HEK293 (cell line): ENCODE data around the gene CACNA2D3.

Experiments
- CTCF ChIA-PET: fragments of 350-600 bp; formaldehyde crosslinking; extraction: SDS; loops from one replicate; lab custom pipeline; 2021; ENCODE audit warnings: antibody characterized with exemption; lab: Yijun Ruan, JAX
- POLR2A ChIA-PET: fragments of 300-600 bp; formaldehyde crosslinking; extraction: SDS; loops from one replicate; lab custom pipeline; 2020; ENCODE audit warnings: antibody characterized with exemption, inconsistent platforms; lab: Yijun Ruan, JAX
- H3K27ac ChIP-seq: fragments of 200-500 bp; sonication (Bioruptor generic); 2 replicates; pipeline ENCODE4 v1.5.1; 2014; ENCODE audit warnings: low read depth, low read length, control low read depth, inconsistent platforms; ENCODE audit errors: extremely low read depth
- H3K36me3 ChIP-seq, 2 experiments: fragments of 200-500 bp in 1 of 2; sonication (Bioruptor generic) in 1 of 2; 1 replicate in 1 of 2; 2 replicates in 1 of 2; pipeline ENCODE4 v1.5.1; 2014 to 2017; ENCODE audit warnings: inconsistent platforms in 2 of 2, low read length in 2 of 2; ENCODE audit not compliant: control insufficient read depth in 2 of 2, insufficient read depth in 1 of 2
- H3K4me1 ChIP-seq: fragments of 200-500 bp; sonication (Bioruptor generic); 2 replicates; pipeline ENCODE4 v1.5.1; 2014; ENCODE audit warnings: mild to moderate bottlenecking, low read length, inconsistent platforms; ENCODE audit not compliant: control insufficient read depth, insufficient read depth
- H3K4me3 ChIP-seq: 2 replicates; pipeline ENCODE4 v1.5.1; 2011; ENCODE audit warnings: low read depth, mild to moderate bottlenecking, control low read depth, low read length, moderate library complexity
- H3K9me3 ChIP-seq: fragments of 200-500 bp; sonication (Bioruptor generic); 2 replicates; pipeline ENCODE4 v1.5.1; 2014; ENCODE audit warnings: low read depth, low read length, inconsistent platforms; ENCODE audit not compliant: control insufficient read depth, insufficient read depth
- EGR2 ChIP-seq: fragments of 450-650 bp; formaldehyde crosslinking; IDR thresholded peaks from 2 replicates; pipeline ENCODE4 v1.5.1; 2016; ENCODE audit warnings: low read depth, missing biosample characterization, missing genetic modification characterization
- GFI1B ChIP-seq: fragments of 450-650 bp; formaldehyde crosslinking; IDR thresholded peaks from 2 replicates; pipeline ENCODE4 v1.5.1; 2016; ENCODE audit warnings: missing biosample characterization, missing genetic modification characterization
- PRDM1 ChIP-seq: fragments of 450-650 bp; formaldehyde crosslinking; IDR thresholded peaks from 2 replicates; pipeline ENCODE4; 2016; ENCODE audit warnings: missing biosample characterization, missing genetic modification characterization
- SCRT1 ChIP-seq: fragments of 450-650 bp; formaldehyde crosslinking; IDR thresholded peaks from 2 replicates; pipeline ENCODE4 v1.5.1; 2016; ENCODE audit warnings: missing biosample characterization, missing genetic modification characterization, borderline replicate concordance
- YY1 ChIP-seq: fragments of 450-650 bp; formaldehyde crosslinking; IDR thresholded peaks from 2 replicates; pipeline ENCODE4 v1.5.1; 2018; ENCODE audit warnings: missing biosample characterization, missing genetic modification characterization
- ZBTB21 ChIP-seq: fragments of 450-650 bp; formaldehyde crosslinking; IDR thresholded peaks from 2 replicates; pipeline ENCODE4 v1.5.1; 2017; ENCODE audit warnings: missing biosample characterization, missing genetic modification characterization
- ZBTB26 ChIP-seq: fragments of 450-650 bp; formaldehyde crosslinking; optimal IDR thresholded peaks from 2 replicates; pipeline ENCODE3; 2016; ENCODE audit warnings: missing biosample characterization, mild to moderate bottlenecking, missing genetic modification characterization
- ZBTB48 ChIP-seq: fragments of 450-650 bp; formaldehyde crosslinking; IDR thresholded peaks from 2 replicates; pipeline ENCODE4 v1.5.1; 2016; ENCODE audit warnings: missing biosample characterization, missing genetic modification characterization
- ZBTB8A ChIP-seq: fragments of 450-650 bp; formaldehyde crosslinking; IDR thresholded peaks from 2 replicates; pipeline ENCODE4 v1.5.1; 2016; ENCODE audit warnings: missing biosample characterization, missing genetic modification characterization
- ZFHX2 ChIP-seq: fragments of 450-650 bp; formaldehyde crosslinking; conservative IDR thresholded peaks from 2 replicates; pipeline ENCODE4 v1.5.1; 2016; ENCODE audit warnings: missing biosample characterization, missing genetic modification characterization
- ZNF146 ChIP-seq: fragments of 450-650 bp; formaldehyde crosslinking; IDR thresholded peaks from 2 replicates; pipeline ENCODE4 v1.5.1; 2016; ENCODE audit warnings: missing biosample characterization, missing genetic modification characterization
- ZNF2 ChIP-seq: fragments of 450-650 bp; formaldehyde crosslinking; IDR thresholded peaks from 2 replicates; pipeline ENCODE4 v1.5.1; 2016; ENCODE audit warnings: missing biosample characterization, missing genetic modification characterization
- ZNF274 ChIP-seq, 2 experiments: fragments of 200-500 bp in 1 of 2; fragments of 450-650 bp in 1 of 2; sonication (Bioruptor generic) in 1 of 2; formaldehyde crosslinking in 1 of 2; IDR thresholded peaks; 2 replicates each; pipeline versions ENCODE4 v1.5.1 to v1.6.1; 2014 to 2016; ENCODE audit warnings: borderline replicate concordance in 1 of 2, inconsistent platforms in 1 of 2, low read length in 1 of 2, missing biosample characterization in 1 of 2, missing genetic modification characterization in 1 of 2
- ZNF280C ChIP-seq: fragments of 450-650 bp; formaldehyde crosslinking; IDR thresholded peaks from 2 replicates; pipeline ENCODE4 v1.5.1; 2016; ENCODE audit warnings: missing biosample characterization, missing genetic modification characterization
- ZNF335 ChIP-seq: fragments of 450-650 bp; formaldehyde crosslinking; conservative IDR thresholded peaks from 2 replicates; pipeline ENCODE4 v1.5.1; 2016; ENCODE audit warnings: missing biosample characterization, missing genetic modification characterization
- ZNF341 ChIP-seq: fragments of 450-650 bp; formaldehyde crosslinking; IDR thresholded peaks from 2 replicates; pipeline ENCODE4; 2016; ENCODE audit warnings: low read depth, missing biosample characterization, missing genetic modification characterization
- ZNF354C ChIP-seq: fragments of 450-650 bp; formaldehyde crosslinking; IDR thresholded peaks from 2 replicates; pipeline ENCODE4 v1.5.1; 2016; ENCODE audit warnings: missing biosample characterization, missing genetic modification characterization, low read depth, borderline replicate concordance
- ZNF366 ChIP-seq: fragments of 450-650 bp; formaldehyde crosslinking; conservative IDR thresholded peaks from 2 replicates; pipeline ENCODE4 v1.5.1; 2016; ENCODE audit warnings: missing biosample characterization, missing genetic modification characterization
- ZNF558 ChIP-seq: fragments of 450-650 bp; formaldehyde crosslinking; IDR thresholded peaks from 2 replicates; pipeline ENCODE4 v1.5.1; 2016; ENCODE audit warnings: missing biosample characterization, missing genetic modification characterization
- ZNF624 ChIP-seq: fragments of 450-650 bp; formaldehyde crosslinking; IDR thresholded peaks from 2 replicates; pipeline ENCODE4 v1.5.1; 2017; ENCODE audit warnings: missing biosample characterization, missing genetic modification characterization
- ZNF785 ChIP-seq: fragments of 450-650 bp; formaldehyde crosslinking; IDR thresholded peaks from 2 replicates; pipeline ENCODE4 v1.5.1; 2016; ENCODE audit warnings: missing biosample characterization, missing genetic modification characterization
- ZNF791 ChIP-seq: fragments of 450-650 bp; formaldehyde crosslinking; IDR thresholded peaks from 2 replicates; pipeline ENCODE4 v1.5.1; 2016; ENCODE audit warnings: missing biosample characterization, missing genetic modification characterization
- TF ChIP-seq, protein P1 (sequence below): fragments of 450-650 bp; formaldehyde crosslinking; IDR thresholded peaks from 2 replicates; pipeline ENCODE4 v1.5.1; 2016; ENCODE audit warnings: missing biosample characterization, missing genetic modification characterization
- TF ChIP-seq, protein P2 (sequence below): fragments of 450-650 bp; formaldehyde crosslinking; conservative IDR thresholded peaks from 2 replicates; pipeline ENCODE4 v1.5.1; 2016; ENCODE audit warnings: low read depth, missing biosample characterization, missing genetic modification characterization

The CACNA2D3 gene

DNA sequence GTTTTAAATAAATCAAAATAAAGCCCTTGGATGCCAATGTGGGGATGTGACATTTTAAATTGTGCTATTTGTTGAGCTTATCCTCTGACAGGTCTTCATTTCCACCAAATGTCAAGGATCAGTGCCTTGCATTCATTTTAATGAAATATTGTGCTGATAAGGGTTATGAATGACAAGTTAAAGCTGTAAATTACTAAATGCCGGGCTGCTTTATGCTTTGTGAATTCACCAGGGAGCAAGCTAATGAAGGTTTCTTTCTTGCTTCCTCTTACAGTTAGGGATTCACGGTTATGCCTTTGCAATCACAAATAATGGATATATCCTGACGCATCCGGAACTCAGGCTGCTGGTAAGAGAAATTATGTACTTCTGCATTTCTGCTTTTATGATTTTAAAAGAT lies 723.8 kb downstream of the CACNA2D3 start (continued):
- TF ChIP-seq, protein P1, sequence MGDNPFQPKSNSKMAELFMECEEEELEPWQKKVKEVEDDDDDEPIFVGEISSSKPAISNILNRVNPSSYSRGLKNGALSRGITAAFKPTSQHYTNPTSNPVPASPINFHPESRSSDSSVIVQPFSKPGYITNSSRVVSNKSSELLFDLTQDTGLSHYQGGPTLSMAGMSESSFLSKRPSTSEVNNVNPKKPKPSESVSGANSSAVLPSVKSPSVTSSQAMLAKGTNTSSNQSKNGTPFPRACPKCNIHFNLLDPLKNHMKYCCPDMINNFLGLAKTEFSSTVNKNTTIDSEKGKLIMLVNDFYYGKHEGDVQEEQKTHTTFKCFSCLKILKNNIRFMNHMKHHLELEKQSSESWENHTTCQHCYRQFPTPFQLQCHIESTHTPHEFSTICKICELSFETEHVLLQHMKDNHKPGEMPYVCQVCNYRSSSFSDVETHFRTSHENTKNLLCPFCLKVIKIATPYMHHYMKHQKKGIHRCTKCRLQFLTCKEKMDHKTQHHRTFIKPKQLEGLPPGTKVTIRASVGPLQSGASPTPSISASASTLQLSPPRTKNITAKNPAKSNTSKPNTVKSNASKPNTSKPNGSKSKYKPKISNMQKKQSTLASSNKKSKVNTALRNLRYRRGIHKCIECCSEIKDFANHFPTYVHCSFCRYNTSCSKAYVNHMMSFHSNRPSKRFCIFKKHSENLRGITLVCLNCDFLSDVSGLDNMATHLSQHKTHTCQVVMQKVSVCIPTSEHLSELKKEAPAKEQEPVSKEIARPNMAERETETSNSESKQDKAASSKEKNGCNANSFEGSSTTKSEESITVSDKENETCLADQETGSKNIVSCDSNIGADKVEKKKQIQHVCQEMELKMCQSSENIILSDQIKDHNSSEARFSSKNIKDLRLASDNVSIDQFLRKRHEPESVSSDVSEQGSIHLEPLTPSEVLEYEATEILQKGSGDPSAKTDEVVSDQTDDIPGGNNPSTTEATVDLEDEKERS (tag by site-specific recombination): no peak
- no peak for TF ChIP-seq ZBTB26 (tag by site-specific recombination)
- TF ChIP-seq ZNF624 (tag by site-specific recombination): no peak
- TF ChIP-seq ZNF146 (tag by site-specific recombination): no peak

GRCh38 chr3:54847361-54847760 lies 725.0 kb downstream of the CACNA2D3 start:
- ChIA-PET CTCF (interaction anchor here (0.5 kb wide), 1 partner anchor 1407 kb away, joined by 3 read pairs; no protein-coding TSS in a partner anchor), POLR2A (no interaction called here)
- no peaks in the 10 kb centered on the region for H3K9me3 ChIP-seq
- H3K4me1 ChIP-seq: no peaks in the 10 kb centered on the region
- no peaks in the 10 kb centered on the region for H3K36me3 ChIP-seq
- no peak overlapping the region for H3K4me3 ChIP-seq
- no peak for TF ChIP-seq ZNF335
- TF ChIP-seq ZNF366 (tag by site-specific recombination): no peak
- TF ChIP-seq ZNF280C (tag by site-specific recombination): no peak
- no peak for TF ChIP-seq ZNF2 (tag by site-specific recombination)
- TF ChIP-seq PRDM1 (tag by site-specific recombination): no peak
- TF ChIP-seq ZNF274 (IDR thresholded peaks at IDR 0.05; ENCODE audit: low read length): no peak
- TF ChIP-seq ZNF274 (tag by site-specific recombination; IDR thresholded peaks at IDR 0.05; ENCODE audit: borderline replicate concordance): no peak
- TF ChIP-seq ZBTB48: no peak
- TF ChIP-seq ZNF341 (tag by site-specific recombination): no peak
- no peak for TF ChIP-seq YY1 (tag by site-specific recombination)
- H3K27ac ChIP-seq: no peak overlapping the region

GRCh38 chr3:54849360-54849759 lies 727.0 kb downstream of the CACNA2D3 start:
- CTCF ChIA-PET: interaction anchor here (1.4 kb wide), 1 partner anchor 557 kb away, joined by 5 read pairs; no protein-coding TSS in a partner anchor
- Histone ChIP-seq H3K9me3 (no peaks in the 10 kb centered on the region), H3K36me3 (no peaks in the 10 kb centered on the region), H3K4me1 (no peaks in the 10 kb centered on the region), H3K27ac (no peak overlapping the region), H3K4me3 (no peak overlapping the region)
- POLR2A ChIA-PET: no interaction called here
- TF ChIP-seq ZNF791 (tag by site-specific recombination) (no peak), GFI1B (tag by site-specific recombination) (no peak), ZNF354C (tag by site-specific recombination) (no peak), ZBTB21 (tag by site-specific recombination) (no peak), ZNF785 (tag by site-specific recombination) (no peak), ZBTB8A (no peak), ZNF558 (tag by site-specific recombination) (no peak), ZFHX2 (tag by site-specific recombination) (no peak), EGR2 (tag by site-specific recombination) (no peak), SCRT1 (no peak)
- TF ChIP-seq, protein P2, sequence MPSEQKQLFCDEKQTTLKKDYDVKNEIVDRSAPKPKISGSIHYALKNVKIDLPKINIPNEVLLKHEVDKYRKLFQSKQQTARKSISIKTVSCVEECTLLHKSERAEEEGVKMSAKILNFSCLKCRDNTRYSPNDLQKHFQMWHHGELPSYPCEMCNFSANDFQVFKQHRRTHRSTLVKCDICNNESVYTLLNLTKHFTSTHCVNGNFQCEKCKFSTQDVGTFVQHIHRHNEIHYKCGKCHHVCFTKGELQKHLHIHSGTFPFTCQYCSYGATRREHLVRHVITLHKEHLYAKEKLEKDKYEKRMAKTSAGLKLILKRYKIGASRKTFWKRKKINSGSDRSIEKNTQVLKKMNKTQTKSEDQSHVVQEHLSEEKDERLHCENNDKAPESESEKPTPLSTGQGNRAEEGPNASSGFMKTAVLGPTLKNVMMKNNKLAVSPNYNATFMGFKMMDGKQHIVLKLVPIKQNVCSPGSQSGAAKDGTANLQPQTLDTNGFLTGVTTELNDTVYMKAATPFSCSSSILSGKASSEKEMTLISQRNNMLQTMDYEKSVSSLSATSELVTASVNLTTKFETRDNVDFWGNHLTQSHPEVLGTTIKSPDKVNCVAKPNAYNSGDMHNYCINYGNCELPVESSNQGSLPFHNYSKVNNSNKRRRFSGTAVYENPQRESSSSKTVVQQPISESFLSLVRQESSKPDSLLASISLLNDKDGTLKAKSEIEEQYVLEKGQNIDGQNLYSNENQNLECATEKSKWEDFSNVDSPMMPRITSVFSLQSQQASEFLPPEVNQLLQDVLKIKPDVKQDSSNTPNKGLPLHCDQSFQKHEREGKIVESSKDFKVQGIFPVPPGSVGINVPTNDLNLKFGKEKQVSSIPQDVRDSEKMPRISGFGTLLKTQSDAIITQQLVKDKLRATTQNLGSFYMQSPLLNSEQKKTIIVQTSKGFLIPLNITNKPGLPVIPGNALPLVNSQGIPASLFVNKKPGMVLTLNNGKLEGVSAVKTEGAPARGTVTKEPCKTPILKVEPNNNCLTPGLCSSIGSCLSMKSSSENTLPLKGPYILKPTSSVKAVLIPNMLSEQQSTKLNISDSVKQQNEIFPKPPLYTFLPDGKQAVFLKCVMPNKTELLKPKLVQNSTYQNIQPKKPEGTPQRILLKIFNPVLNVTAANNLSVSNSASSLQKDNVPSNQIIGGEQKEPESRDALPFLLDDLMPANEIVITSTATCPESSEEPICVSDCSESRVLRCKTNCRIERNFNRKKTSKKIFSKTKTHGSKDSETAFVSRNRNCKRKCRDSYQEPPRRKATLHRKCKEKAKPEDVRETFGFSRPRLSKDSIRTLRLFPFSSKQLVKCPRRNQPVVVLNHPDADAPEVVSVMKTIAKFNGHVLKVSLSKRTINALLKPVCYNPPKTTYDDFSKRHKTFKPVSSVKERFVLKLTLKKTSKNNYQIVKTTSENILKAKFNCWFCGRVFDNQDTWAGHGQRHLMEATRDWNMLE (tag by site-specific recombination): no peak
